GM19328 (cell line): Measurements from ENCODE around the gene DCST1.

ENCODE experiments used
- ATAC-seq: cut with Tn5 transposase; IDR thresholded peaks from one replicate; pipeline ENCODE4 v1.9.1; 2021; ENCODE audit warnings: mild to moderate bottlenecking, moderate library complexity; ENCODE audit not compliant: unreplicated experiment

DCST1 gene

DNA sequence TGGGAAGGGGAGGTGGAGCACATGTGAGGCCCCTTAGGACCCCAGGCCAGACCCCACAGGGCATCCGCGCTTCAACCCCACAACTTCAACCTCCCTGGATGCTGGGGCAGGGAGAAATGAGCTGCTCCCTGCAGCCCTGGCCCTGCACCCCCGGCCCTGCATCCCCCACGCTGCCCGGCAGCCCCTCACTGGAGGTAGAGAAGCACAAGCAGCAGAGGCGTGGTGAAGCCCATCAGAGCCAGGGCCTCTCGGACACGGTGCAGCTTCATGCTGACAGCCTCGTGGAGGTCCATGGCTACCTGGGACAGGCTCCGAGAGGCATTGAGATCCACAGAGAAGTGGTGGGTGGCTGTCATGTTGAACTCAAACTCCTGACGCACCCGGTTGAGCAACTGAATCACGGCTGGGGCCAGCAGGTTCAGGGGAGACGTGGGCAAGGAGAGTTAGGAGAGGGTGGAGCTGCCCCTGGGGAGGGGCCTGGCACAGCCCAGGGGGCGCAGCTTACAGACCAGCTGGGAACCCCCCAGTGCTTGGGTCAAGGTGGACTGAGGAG, 3.3 kb upstream of the DCST1 start:
- no peak for ATAC-seq

DNA sequence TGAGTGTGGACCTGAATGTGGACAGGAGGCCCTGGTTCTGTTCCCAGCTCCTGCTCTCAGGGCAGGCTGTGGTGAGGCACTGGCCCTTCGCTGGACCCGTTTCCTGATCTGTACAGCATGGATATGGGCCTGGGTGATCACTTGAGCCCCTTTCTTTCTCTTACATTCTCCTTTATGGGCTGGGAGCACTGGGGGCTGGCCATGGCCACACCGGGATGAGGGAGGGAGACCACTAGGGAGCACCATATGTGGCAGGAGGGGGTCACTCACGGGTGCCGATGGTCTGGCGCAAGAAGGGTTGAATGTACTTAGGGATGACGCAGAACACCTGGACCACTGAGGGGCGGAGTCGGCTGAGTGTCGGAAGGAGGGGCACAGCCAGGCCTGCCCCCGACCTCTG, 2.7 kb upstream of the DCST1 start:
- ATAC-seq = no peak

DNA sequence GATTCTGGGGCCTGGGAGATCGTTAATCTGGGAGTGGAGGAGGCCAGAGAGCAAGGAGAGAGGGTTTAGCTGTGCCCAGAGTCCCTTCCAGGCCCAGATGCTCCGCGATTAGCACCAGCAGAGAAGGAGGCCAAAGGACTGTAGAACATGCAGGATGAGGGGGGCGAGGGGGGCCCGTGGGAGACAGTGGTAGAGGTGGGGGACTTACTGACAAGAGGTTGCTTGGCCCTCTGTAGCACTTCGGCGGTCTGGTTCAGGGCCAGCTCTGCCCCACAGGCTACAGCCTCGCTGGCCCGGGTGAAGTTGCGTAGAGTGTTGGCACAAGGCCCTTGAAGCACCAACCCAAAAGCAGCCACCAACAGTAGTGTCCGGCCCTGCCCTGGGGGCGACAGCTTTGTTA, 738 bp upstream of the DCST1 start:
- no peak for ATAC-seq

DNA sequence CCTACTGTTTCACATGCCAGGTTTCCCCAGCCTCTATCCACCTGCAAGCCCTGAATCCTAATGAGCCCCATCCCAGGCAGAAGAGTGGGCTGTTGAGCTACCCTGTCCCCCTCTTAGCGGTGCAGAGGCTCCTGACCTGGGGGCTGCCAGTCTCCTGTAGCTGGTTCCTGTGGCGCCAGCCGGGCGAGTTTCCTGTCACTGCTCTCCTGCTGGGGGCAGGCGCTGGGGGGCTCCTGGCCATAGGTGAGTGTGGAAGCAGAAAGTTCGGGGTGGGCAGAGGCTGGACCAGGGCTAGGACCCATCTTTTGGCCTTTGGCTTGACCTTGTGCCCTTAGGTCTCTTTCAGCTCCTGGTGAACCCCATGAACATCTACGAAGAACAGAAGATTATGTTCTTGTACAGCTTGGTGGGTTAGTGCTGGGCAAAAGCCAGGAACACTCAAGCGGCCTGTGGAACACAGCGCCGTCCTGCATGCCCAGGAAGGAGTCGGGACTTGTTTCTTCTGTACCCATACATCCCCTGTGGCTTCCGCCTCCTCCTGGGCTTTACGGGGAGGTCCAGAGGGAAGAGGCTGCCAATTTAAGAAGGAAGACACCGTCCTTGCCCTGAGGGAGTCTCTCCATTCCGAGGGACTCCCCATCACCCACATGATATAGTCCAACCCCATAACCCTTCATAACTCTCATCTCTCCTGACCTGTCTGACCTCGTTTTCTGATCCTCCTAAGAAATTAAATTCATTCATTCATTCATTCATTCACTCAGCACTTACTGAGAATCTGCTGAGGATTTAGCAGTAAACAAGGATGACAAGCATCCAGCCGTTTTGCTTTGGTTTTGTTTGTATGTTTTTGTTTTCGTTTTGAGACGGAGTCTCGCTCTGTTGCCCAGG, 939 bp downstream of the DCST1 start:
- no peak for ATAC-seq

DNA sequence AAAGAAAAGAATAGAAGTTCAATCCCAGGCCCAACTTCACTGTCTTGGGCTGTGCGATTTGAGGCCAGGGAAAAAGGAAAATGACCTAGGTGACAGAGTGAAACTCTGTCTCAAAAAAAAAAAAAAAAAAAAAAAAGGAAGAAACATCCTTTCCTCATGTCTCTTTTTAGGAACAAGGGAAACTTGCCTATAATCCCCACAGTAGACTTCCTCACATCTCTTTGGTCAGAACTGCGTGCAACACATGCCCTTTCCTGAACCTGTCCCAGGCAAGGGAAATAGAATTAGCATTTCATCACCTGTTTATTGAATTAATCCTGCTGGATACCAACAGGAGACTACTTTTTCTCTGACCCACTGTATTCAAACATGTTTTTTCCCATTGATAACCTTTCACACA, 2.3 kb downstream of the DCST1 start:
- ATAC-seq = no peak

DNA sequence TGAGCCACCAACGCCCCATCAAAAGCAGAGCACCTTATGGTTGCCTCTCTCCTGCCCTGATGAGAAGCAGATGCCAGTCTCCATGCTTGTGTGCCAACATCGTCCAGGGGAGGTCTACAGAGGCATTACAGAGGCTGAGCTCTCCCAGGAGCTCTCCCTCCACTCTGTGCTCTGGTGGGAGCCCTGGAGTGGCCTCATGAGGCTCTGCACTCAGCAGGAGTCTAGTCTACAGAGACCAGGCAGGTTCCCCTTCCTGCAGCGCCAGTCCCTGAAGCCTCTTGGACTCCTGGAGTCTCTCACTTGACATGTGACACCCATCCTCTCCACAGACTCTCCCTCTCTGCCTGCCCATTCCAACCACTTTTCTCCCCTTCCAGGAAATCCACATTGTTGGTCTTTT, 3.4 kb downstream of the DCST1 start:
- ATAC-seq = no peak

DNA sequence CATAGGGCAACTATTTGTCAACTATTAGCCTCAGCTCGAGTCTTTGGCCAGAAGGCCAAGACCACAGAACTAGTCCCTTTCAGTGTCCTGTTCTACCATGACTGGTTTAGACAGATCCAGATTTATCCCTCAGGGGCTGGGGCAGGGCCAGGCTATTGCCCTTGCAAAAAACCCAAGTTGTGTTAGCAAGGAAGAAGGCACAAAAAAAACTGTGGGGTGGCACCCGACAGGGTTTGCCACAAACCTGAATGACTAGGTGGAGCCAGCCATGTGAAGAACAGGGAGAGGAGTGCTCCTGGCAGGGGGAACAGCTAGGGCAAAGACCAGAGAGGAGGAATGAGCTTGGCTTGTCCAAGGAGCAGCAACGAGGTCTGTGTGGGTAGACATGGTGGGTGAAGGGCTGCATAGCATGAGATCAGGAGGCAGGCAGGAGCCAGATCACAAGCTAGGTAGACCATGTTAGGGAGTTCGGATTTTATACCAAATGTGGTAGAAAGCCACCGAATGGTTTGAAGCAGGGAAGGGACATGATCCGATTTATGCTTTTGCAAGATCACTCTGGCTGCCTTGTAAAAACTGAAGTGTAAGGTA, 4.3 kb downstream of the DCST1 start:
- no peak for ATAC-seq

DNA sequence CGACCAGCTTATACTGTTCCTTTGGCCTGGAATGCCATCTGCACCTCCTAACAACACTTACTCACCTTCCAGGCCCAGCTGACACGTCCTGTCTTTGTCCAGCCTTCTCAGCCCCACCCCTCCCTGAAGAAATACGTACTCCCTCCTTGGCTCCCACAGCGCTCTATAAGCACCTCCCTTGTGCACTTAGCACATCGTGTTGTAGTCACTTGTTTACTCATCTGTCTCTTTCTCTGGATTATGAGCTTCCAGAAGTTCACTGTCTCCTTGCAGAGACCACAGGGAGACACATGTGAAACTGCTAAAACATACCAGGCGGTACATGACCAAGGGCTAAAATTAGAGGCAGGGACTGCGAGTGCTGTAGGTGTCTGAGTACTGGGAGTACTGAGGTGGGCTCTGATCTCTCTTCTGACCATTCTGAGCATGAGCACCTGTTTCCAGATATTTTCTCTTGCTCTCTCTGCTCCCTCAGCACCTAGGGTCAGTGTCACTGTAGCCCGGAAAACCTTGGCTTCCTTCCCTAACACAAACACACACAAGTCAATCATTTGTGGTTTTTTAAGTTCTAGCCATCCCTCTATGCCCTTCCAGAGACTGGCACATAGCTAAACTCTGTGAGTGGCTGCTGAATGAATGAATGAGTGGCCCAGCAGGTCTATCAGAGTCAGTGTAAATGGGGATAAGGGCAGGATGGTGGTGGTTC, 5.1 kb downstream of the DCST1 start:
- ATAC-seq = no peak

DNA sequence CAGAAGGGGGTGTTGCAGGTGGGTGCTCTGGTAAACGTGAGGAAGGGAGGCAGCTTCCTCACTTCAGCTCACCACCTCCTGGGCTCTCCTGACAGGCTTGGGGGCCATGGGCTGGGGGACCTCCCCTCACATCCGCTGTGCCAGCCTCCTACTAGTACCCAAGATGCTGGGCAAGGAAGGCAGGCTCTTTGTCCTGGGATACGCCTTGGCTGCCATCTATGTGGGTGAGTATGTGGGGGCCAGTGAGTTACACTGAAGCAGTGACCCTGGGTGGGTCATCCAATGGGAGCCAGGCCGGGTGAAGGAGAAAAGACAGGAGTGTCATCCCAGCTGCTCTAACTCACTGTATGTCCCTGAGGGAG, 5.7 kb downstream of the DCST1 start:
- no peak for ATAC-seq

DNA sequence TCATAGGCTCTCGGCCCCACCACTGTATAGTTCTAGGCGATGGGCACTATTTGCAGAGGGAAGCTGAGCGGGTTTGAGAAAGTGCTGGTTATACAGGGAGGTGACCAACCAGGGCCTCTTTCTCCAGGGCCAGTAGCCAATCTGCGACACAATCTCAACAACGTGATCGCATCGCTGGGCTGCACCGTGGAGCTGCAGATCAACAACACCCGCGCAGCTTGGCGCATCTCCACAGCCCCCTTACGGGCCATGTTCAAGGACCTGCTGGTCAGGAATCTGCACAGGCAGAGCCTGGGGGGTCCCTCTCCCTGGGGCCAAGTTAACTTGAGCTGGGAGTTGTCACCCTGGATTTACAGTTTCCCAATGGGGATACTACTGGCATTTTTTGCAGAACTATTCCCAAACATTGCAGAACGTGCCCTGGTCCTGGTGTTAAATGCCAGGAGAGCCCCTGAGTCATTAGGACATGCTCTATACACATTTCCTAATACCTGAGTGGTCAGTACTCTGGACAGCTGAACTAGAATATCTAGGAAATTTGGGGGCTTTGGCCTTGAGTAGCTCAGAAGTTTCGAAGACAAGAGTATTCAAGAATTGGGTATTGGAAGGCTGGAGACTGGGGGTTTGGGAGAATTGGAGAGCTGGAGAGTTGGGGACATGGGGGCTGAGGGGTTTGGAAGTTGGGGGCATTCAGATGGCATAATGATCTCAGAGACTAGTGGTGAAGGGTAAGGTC, 6.9 kb downstream of the DCST1 start:
- ATAC-seq = no peak

DNA sequence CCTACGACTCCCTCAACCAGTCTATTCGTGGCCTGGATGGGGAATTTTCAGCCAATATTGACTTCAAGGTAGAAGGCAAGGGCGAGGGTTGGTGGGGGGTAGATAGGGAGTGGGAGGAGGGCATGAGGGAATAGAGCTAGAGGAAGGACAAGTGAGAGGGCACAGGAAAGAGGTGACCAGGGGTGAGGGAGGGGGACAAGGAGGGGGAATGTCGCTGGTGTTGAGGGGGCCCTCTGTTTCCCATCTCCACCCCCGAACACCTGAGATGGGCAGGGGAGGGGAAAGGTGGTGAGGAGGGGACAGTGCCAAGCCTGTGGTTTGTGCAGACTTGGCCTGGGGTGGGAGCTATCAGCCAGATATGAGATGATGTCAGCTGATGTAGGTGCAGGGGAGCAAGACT, 9.2 kb downstream of the DCST1 start:
- ATAC-seq = no peak

DNA sequence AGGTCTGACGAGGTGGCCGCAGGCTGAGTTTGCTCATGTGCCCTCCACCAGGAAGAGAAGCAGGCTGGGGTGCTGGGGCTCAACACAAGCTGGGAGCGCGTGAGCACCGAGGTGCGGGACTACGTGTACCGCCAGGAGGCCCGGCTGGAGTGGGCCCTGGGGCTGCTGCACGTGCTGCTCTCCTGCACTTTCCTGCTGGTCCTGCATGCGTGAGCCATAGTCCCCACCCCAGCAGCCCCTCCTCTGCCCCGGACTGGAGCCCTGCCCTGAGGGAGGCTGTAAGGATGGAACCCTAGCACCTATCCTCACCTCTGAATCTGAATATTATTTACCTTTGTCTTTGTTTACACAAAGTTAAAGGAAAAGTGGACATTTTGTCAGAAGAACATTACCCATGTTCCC, 9.7 kb downstream of the DCST1 start:
- no peak for ATAC-seq

DNA sequence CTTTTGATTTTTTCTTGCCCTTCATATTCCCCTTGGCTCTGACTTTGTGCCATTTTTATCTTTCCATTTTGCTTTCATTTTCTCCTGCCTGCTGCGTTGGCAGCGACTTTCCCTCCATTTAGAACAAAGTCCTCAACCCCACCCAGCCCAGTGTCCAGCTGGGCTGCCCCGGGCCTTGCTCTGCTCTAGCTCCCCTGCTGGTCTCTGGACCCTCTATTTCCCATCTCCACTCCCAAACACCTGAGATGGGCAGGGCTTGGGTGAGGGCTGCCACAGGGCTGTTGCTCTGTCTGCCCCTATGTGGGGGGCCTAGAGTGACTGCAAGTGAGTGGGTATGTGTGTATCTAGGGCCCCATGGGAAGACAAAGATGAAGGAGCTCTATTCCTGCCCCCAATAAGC, 10.2 kb downstream of the DCST1 start:
- ATAC-seq = no peak

DNA sequence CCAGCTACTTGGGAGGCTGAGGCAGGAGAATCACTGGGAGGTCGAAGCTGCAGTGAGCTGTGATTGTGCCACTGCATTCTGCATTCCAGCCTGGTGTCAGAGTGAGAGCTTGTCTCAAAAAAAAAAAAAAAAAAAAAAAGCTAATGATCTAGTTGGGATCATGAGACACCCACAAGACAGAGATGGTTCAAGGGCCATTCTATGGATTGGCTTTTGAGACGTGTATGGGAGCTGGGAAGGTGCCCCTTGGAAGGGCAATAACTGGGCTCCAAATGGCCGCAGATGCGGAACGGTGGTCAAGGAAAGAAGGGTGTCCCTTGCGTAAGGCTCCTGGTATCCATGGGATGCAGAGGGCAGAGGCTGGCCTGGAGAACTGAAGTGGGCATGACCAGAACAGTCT, 10.7 kb downstream of the DCST1 start:
- ATAC-seq = no peak

DNA sequence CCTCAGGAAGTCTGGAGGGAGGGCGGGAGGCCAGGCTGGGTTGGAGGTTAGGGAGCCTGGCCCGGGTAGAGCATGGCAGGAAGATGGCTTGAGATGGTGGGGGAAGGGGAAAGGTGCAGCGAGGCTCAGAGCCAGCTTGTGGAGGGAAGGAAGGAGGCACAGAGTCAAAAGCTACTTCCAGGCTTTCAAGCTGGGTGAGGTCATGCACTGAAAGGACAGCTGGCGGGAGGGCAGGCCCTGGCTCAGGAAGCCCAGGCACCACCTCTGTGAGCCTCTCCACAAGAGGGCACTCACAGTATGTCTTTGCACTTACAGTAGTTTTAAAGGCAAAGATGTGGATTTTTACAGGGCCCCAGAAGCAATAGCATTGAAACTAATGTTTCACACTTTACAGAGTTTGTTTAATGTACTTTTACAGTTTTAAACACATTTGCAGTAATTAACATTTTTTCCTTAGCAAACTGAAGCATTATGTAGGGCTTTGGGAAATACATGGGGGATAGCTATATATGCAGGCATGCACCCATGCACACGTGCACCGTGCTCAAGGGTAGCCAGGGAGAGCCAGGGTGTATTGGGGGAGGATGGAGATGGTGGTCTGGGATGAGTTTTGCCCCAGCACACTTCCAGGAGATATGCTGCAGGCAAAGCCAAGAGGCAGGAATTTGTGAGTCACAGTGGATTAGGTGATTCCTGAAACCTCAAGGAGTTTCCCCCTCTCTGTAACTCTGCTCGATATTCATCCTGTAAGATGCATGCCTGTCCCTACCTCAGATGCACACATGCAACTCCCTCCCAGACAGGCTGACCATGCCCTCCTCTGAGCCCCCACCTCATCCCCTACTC, 11.4 kb downstream of the DCST1 start:
- ATAC-seq = no peak

DNA sequence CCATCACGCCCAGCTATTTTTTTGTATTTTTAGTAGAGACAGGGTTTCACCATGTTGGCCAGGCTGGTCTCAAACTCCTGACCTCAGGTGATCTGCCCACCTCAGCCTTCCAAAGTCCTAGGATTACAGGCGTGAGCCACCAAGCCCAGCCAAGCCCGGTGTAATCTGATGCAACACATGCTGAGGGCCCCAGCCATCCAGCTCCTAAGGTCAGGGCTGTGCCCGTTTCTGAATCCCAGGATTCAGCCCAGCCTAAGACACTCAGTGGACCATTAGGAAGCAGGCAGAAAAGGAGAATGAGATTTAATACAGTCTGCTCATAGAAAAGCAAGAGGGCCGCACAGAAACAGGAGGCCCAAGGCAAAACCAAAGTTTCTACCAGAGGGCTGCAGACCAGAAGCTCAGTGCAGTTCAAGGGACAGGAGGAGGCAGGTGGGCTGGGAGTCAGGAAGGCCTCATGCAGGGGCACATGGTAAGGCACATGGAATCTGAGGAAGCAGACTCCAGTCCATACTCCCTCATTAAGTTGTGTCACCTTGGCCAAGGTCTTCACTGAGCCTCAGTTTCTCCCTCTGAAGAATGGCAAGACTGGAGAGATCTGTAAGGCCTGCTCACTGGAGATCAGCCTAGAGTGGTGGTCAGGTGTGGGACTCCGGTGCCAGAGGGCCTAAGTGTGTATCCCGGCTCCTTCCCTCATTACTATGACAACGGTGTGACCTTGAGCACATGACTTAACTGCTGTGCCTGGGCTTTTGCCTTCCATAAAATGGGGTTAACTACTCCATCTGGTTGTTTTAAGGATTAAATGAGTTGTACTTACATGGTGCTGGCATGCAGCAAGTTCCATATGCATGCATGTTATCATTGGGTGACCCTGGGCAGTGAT, 15.1 kb downstream of the DCST1 start:
- ATAC-seq = no peak

DNA sequence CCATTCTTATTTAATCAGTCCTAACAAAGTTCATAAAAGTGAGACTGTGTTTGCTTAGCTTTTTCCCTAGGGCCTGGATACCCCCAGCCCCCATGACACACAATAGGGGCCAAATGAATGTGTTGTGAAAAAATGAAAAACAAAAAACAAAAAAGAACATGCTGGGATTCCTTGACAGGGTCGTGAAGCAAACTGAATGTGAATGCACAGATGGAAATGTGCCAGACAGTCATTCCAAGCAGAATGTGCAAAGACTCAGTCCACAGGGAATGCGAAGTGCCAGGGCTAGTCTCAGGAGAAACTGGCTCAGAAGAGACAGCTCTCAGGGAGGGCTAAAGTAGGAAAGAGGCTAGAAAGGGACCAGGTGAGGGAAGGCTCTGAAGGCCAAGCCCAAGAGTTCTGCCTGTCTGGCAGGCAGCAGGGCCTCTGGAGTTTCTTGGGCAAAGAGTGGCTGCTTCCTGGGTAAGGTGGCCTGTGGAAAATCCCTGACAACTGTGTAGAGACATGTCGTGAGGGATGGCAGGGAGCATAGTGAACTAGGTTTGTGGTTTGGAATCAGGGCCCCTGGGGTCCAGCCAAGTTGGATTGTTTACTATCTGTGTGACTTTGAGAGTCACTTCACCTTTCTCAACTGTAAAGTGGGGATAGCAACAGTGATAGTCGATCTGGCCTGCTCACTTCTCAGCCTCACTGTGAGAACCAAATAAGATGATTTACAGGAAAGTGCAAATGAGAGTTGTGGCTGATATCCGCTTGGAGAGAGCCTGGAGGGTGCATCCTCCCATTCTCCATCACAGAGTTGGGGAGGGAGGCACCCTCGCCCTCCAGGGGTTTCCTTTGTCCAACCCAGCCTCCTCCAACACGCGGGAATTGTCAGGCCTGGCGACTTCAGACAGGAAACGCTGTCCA, 16.3 kb downstream of the DCST1 start:
- no peak for ATAC-seq
